GM12892 (cell line): ENCODE measurements around the gene ING3.
"Not testable (repeated sequence)": the region's sequence is repeated elsewhere in the genome, so short reads cannot be mapped to it uniquely, and the experiment has no call there.

Experiments used
- POLR2A ChIP-seq: IDR thresholded peaks from 2 replicates; pipeline ENCODE4 v1.6.1; 2011; ENCODE audit warnings: low read depth, low read length, control low read depth
- POLR2AphosphoS5 ChIP-seq: IDR thresholded peaks from 2 replicates; pipeline ENCODE4 v1.6.1; 2011; ENCODE audit warnings: low read depth, low read length, control low read depth
- TAF1 ChIP-seq: IDR thresholded peaks from 2 replicates; pipeline ENCODE4 v1.6.1; 2011; ENCODE audit warnings: low read depth, mild to moderate bottlenecking, control low read depth, low read length, borderline replicate concordance

- not testable (repeated sequence) for TF ChIP-seq POLR2AphosphoS5, POLR2A, TAF1
Measured at GRCh38 chr7:121005058-121005457, 54.5 kb downstream of the ING3 start.
